GM18870 (cell line): ENCODE data around the gene ZNF618.

Experiments used
- ATAC-seq: cut with Tn5 transposase; IDR thresholded peaks from one replicate; pipeline ENCODE4 v1.9.1; 2021; ENCODE audit warnings: moderate library complexity; ENCODE audit not compliant: unreplicated experiment

ZNF618 gene, protein sequence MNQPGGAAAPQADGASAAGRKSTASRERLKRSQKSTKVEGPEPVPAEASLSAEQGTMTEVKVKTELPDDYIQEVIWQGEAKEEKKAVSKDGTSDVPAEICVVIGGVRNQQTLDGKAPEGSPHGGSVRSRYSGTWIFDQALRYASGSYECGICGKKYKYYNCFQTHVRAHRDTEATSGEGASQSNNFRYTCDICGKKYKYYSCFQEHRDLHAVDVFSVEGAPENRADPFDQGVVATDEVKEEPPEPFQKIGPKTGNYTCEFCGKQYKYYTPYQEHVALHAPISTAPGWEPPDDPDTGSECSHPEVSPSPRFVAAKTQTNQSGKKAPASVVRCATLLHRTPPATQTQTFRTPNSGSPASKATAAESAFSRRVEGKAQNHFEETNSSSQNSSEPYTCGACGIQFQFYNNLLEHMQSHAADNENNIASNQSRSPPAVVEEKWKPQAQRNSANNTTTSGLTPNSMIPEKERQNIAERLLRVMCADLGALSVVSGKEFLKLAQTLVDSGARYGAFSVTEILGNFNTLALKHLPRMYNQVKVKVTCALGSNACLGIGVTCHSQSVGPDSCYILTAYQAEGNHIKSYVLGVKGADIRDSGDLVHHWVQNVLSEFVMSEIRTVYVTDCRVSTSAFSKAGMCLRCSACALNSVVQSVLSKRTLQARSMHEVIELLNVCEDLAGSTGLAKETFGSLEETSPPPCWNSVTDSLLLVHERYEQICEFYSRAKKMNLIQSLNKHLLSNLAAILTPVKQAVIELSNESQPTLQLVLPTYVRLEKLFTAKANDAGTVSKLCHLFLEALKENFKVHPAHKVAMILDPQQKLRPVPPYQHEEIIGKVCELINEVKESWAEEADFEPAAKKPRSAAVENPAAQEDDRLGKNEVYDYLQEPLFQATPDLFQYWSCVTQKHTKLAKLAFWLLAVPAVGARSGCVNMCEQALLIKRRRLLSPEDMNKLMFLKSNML

GRCh38 chr9:113876151-113876992 is at the start of gene ZNF618:
TSS of gene ZNF618 (plus strand) at chr9:113876309. CDS start at chr9:113876381, 72 bp downstream.
- ATAC-seq, result no peak

DNA sequence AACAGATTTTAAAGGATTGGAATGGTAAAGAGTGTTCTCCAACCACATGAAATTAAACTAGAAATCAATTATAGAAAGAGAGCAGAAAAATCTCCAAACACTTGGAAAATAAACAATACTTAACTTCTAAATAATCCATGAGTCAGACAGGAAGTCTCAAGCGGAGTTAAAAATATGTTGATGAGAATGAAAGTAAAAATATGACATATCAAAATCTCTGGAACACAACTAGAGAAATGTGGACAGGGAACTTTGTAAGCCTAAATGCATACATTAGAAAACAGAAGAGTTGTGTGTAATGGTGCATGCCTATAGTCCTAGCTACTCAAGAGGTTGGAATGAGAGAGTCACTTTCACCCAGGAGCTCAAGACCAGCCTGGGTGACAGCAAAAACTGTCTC is 47.9 kb upstream of the ZNF618 start:
- ATAC-seq, result no peak

DNA sequence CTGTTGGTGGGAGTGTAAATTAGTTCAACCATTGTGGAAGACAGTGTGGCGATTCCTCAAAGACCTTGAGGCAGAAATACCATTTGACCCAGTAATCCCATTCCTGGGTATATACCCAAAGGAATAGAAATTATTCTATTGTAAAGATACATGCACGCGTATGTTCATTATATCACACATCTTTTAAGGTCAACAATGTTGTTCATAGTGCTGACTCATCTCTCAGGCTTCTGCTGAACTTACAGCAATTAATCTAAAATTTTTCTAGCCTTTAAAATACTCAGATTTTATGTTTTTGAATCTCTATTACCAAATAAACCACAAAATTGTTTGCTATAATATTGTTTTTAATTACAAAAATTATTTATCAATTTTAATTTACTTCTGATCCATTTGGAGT is 38.8 kb upstream of the ZNF618 start:
- no peak for ATAC-seq

DNA sequence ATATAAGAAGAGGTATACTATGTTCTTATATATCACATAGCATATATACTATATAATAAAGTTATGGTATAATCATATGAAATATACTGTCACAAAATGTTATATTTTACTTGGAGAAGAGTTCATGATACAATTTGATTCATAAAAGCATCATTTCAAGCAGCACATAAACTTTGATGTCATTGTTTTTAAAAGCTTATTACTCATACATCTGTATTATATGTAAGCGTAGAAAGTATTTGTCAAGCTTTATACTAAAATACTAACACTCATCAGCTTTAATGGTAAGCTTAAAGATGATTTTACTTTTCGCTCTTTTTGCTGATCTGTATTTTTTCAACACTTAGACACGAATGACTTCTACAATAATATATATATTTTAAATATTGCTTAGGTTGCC is 34.0 kb upstream of the ZNF618 start:
- ATAC-seq, result no peak

DNA sequence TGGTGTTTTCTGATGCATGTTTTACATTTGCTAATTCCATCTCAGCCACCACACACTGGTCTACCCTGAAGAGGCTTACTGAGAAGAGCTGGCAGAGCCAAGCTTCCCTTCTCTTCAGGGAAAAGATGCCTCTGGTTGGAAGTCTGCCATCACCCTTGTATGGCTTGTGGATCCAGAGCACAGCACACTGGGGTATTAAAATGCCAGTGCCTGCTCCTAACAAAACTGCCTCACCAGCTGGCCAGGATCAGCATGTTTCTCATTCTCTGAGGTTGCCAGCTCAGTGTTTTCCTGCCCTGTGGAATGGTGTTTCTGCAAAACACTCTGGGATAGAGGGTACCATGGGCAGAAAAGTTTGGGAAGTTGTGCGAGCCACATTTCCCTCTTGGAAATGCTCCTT is 31.6 kb upstream of the ZNF618 start:
- no peak for ATAC-seq

DNA sequence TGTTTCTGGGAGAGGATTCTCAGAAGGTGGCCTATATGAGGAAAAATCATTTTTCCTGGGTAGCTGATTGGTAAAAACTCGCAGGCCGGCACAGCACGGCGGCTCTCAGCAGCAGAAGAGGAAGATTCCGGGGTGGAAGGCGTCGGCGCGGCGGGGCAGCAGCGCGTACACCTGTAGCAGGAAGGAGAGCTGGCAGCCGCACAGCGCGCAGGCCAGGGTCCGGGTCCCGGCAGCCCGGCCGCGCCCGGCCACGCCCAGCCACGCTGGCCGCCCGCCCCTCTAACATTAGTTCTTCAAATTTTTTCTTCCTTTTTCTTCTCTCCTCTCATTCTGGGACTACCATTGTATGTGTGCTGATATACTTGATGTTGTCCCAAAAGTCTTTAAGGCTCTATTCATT is 24.8 kb upstream of the ZNF618 start:
- ATAC-seq, result no peak

GRCh38 chr9:113851873-113852272 is 24.2 kb upstream of the ZNF618 start:
- no peak for ATAC-seq

- no peak for ATAC-seq
These were observed 22.8 kb upstream of the ZNF618 start for GRCh38 chr9:113853333-113853732.

DNA sequence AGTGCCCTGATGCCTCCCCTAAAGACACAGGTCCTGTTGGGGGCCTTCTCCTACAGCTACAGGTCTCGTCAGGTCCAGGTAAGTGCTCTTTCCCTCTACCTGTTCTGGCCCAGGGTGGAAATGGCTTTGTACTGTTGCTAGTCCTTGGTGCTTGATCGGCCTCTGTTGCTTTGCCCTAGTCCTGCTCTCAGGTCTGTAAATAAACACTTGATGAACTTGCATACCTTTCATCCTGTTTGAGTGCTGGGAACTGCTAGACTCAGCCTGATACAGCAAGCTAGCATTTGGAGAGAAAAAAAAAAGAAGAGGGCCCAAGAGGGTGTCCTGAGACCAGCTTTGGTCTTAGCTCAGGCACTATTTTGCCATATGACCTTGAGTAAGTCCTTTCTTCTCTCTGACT is 21.8 kb upstream of the ZNF618 start:
- no peak for ATAC-seq

DNA sequence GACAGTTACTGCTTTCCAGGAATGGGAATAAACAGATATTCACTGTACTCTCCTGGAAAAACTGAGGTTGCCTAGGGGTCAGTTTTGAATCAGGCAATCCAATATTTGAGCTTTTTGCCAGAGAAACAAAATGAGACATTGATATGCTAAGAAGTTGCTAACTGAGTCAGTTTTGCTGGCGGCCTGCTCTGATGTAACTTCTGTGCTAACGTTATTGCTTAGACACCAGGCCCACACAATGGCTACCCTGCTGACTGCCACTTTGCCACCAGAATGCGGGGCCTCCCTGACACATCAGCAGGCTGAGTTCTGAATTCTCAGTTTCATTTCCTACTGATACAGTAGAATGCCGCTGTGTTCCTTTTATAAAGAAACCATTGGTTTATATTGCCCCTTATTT is 18.2 kb upstream of the ZNF618 start:
- ATAC-seq, result no peak

DNA sequence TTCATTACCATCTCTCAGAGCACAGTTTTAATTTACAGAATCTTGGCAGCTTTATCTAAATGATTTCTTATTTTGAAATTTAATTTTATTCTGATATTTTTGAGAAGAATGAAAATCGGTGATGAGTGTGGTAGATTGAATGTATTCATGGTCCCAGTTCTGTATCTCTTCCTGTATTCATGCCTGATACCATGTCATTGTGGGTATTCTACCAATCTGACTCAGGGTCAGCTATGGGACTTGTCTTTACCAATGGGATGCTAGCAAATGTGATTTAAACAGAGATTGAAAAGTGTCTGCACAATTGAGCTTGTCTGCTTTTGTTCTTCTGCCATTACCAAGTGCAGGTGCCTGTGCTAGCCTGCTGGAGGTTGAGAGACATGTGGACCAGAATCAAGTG is 17.8 kb upstream of the ZNF618 start:
- ATAC-seq, result no peak

GRCh38 chr9:113863345-113863744 is 12.8 kb upstream of the ZNF618 start:
- ATAC-seq, result no peak

DNA sequence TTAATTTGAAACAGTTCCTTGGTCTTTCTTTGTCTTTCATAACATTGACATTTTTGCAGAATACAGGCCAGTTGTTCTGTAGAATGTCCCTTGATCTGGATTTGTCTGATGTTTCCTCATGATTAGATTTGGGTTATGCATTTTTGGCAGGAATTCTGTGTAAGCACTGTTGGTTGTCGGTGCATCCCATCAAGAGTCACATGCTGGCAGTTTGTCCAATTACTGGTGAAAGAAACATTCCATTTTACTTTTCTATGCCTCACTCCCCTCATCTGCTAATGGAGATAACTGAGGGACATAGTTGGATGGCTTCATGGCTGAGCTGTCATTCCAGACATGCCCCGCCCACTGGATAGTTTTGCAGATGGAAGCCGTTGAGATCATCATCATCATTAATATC is 7.6 kb upstream of the ZNF618 start:
- no peak for ATAC-seq

- no peak for ATAC-seq
These were observed 3.5 kb upstream of the ZNF618 start for GRCh38 chr9:113872485-113873143.

GRCh38 chr9:113873446-113873845 is 2.7 kb upstream of the ZNF618 start:
- no peak for ATAC-seq

GRCh38 chr9:113873926-113874325 is 2.2 kb upstream of the ZNF618 start:
- ATAC-seq, result no peak

GRCh38 chr9:113875459-113876150 is 504 bp upstream of the ZNF618 start:
- ATAC-seq, result no peak

GRCh38 chr9:113876993-113877368 is 872 bp downstream of the ZNF618 start:
- ATAC-seq, result no peak

DNA sequence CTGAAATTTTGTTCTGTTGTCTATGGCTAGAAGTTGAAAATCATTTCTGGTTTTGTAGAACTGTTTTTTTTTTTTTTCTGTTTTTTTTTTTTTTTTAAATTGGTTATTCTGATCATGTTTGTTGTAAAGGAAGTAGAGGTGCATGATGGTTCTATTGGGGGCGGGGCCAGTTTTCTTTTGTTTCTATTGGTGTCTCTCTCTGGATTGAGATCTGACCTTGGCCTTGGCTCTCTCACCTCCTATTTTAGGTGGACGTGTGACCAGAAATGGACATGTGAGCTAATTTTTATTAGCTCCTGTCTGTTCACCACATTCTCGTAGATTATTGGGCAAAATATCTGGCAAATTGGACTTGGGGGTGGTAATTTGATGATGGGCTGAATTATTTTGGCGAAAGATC is 3.2 kb downstream of the ZNF618 start:
- ATAC-seq, result no peak

GRCh38 chr9:113879911-113880310 is 3.8 kb downstream of the ZNF618 start:
- no peak for ATAC-seq
